Fibroblast of mammary gland (primary cell): ENCODE results near the gene ANKRD63.
A peak's percentile ranks its signal among the peaks of the same experiment; 100 is the strongest.

Source experiments
- DNase-seq: peaks from one replicate; pipeline ENCODE4 v3.0.0-alpha.2; 2010; ENCODE audit warnings: low read depth
- H3K4me3 ChIP-seq: 2 replicates; pipeline ENCODE4 v1.5.1; 2011; ENCODE audit warnings: low read depth, mild to moderate bottlenecking, low read length, moderate library complexity; ENCODE audit not compliant: control insufficient read depth
- TF ChIP-seq, protein P1 (sequence below): conservative IDR thresholded peaks from 2 replicates; pipeline ENCODE4 v1.5.1; 2011; ENCODE audit warnings: low read depth, low read length, inconsistent platforms; ENCODE audit not compliant: control insufficient read depth, insufficient read depth

The ANKRD63 gene

DNA sequence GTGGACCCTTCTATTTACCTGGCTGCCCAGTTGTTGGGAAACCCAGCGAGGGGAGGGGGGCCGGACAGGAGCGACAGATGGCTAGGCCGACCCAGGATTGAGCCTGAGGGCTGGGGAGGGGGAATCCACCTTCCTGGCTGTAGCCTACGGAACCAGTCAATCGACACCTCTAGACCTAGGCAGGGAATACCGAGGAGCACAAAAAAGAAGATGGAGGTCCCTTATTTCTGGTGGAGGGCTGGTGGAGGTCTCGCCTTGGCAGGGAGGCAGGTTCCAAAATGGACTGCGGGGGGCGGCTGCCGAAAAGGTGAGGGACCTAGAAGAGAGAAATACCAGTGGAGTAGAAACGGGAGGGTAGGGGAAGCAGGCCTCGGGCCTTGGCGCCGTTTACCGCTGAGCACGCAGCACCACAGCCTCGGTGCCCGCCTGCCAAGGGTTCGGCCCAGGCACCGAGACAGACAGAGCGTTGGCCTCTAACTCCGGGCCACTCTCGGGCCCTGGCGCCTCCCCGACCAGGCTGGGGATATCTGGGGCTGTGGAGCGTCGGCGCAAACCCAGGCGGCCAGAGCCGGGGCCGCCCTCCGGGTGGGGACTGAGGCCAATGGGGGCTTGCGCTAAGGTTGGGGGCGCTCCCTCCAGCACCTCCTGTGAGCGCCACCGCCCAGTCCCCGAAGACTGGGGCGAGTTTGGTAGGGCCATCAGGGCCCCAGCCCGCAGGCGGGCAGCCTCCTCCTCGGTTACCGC is 1.6 kb downstream of the ANKRD63 start:
- no peak for DNase-seq
- no peak overlapping the region for H3K4me3 ChIP-seq
- TF ChIP-seq, protein P1, sequence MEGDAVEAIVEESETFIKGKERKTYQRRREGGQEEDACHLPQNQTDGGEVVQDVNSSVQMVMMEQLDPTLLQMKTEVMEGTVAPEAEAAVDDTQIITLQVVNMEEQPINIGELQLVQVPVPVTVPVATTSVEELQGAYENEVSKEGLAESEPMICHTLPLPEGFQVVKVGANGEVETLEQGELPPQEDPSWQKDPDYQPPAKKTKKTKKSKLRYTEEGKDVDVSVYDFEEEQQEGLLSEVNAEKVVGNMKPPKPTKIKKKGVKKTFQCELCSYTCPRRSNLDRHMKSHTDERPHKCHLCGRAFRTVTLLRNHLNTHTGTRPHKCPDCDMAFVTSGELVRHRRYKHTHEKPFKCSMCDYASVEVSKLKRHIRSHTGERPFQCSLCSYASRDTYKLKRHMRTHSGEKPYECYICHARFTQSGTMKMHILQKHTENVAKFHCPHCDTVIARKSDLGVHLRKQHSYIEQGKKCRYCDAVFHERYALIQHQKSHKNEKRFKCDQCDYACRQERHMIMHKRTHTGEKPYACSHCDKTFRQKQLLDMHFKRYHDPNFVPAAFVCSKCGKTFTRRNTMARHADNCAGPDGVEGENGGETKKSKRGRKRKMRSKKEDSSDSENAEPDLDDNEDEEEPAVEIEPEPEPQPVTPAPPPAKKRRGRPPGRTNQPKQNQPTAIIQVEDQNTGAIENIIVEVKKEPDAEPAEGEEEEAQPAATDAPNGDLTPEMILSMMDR = no peak

DNA sequence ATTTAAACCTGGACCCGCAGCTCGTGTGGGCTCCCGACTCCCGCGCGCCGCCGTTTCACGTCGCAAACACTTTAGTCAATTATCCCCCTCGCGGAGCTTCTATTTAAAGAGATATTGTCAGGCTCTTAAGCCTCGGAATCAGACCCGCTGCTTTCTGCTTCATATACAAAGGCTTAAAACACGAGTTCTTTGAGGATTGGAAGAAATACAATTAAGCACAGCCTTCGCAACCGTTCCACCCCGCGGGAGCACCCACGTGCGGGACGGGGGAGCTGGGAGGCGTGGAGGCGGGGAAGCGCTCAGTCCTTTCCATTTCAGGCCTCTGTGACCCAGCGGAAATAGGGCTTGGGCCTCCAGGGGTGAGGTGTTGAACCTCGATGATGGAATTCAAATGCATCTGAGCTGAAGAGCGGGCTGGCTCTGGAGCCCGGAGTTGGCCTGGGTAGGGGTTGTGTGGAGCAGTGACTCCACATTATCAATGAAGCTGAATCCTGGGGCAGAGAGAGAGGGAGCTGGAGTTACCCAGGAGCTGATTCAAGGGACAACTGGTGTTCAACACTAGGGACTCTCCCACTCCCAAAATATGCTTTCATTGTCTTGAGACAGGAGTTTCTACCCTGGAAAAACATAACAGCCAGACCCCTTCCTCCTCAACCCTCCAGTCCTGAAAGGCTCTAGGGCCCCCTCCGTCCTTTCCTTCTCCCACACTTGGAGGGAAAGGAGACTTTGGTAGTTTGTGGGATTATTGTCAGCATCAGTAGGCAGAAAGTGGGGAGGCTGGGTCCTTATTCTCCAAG is 2.4 kb downstream of the ANKRD63 start:
- H3K4me3 ChIP-seq = no peak overlapping the region
- TF ChIP-seq, protein P1 = no peak
- DNase-seq = no peak

DNA sequence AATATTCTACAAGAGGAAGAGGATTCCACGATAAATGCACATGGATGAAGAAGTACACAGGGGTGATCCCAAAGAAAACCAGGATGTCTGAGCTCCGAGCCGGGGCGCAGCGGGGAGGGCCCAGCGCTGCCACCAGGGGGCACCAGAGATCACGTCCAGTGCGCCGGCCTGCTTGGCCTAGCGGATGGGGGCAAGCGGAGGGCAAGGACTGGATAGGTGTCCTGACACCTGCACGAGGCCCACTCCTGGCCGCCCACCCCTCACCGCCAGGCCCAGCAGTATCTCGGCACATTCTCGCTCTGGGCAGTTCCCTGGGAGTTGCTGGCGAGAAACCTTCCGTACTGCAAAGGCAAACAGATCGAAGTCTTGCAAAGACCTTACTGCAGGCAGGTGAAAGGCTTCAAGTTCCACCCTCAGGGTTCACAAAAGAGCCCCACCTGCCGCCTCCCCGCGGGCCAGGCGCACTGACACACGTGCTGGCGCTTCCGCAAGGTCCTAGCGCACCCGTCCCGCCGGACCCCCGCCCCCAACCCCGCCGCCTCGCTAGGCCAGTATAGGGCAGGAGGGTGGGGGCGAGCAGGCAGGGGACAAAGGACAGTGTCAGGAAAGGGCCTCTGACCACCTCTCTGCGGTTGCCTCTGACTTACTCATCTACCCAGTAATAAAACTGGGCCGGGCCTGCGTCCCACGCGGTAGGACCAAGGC is 3.3 kb downstream of the ANKRD63 start:
- peak; percentile 34 for DNase-seq
- TF ChIP-seq, protein P1 = peak; percentile 79
- H3K4me3 ChIP-seq = no peak overlapping the region

DNA sequence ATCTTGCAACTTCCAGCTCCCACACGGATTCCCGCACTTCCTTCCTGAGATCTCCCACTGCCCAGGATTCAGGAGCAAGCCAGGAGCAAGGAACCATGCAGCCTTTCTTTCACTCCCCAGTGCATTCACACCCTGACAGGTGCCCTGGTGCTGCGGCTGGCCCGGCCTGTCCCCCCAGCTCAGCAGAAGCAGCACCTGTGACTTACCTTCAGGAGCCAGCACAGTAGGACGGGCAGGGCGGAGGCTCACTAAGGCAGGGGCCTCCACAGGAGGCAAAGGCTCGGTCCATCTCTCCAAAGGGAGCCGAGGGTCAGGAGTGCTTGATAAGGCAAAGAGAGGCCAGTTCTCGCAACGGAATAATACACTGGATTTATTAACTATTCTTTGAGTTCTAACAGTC is 4.8 kb downstream of the ANKRD63 start:
- no peak overlapping the region for H3K4me3 ChIP-seq
- TF ChIP-seq, protein P1 = no peak
- no peak for DNase-seq

DNA sequence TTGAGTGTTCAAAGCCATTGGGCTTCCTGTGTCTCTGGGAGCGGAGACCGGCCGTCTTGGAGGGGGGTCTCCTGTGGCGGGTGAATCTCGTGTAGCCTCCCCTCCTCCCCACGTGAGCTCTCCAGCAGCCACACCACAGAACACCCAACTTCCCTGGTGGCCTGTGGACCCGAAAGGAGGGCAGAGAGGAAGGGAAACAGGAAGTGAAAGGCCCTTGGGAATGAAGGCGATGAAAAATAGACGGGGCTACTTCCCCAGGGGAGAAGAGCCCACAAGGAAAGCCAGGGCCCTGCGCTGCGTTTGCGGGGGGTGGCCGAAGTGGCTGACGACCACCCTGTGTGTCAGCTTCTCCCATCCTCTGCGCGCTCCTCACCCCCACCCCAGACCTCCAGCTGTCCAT is 5.4 kb downstream of the ANKRD63 start:
- no peak for DNase-seq
- TF ChIP-seq, protein P1 = no peak
- H3K4me3 ChIP-seq = no peak overlapping the region

DNA sequence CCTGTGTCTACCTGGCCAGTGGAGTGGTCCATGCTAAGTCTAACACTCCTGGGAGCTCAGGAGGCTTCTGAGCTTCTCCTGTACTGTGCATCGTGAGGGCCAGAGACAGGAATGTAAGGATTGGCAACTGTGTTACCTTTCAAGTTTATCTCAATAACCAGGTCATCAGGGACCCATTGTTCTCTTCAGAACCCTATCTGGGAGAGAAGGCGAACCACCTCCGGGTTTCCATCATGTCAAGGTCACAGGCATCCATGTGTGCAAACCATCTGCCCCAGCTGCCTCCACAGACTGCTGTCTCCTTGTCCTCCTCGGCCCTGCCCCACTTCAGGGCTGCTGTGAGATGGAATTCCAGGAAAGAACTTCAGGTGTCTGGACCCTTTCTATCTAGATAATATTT is 5.9 kb downstream of the ANKRD63 start:
- no peak overlapping the region for H3K4me3 ChIP-seq
- TF ChIP-seq, protein P1 = no peak
- no peak for DNase-seq
